ENCODE data around the gene AQP4. TPM values are rescaled to one million over a fixed set of nuclear protein-coding genes. Genes with fewer than 3 reads are reported as not detected.

The AQP4 gene
- total RNA-seq, 1 experiment from 2014 or later, result 0.27 TPM

- Mint-ChIP-seq H3K36me3 (ENCODE audit: insufficient read depth, unreplicated experiment) (no peaks in the 10 kb centered on the region), H3K9me3 (ENCODE audit: unreplicated experiment) (no peaks in the 10 kb centered on the region), H3K4me1 (ENCODE audit: low read depth, unreplicated experiment) (no peaks in the 10 kb centered on the region), H3K27ac (ENCODE audit: unreplicated experiment) (no peak overlapping the region), H3K4me3 (ENCODE audit: unreplicated experiment) (no peak overlapping the region), H3K27me3 (ENCODE audit: insufficient read depth, unreplicated experiment) (peaks cover under 1% of the 10 kb centered on the region)
- ChIA-PET POLR2A (no interaction called here), CTCF (no interaction called here)
- Histone ChIP-seq H3K4me3 (ENCODE audit: low read depth, low read length) (no peak overlapping the region), H3K36me3 (ENCODE audit: control insufficient read depth, insufficient read depth, low read length) (no peaks in the 10 kb centered on the region), H3K27me3 (replicated peaks; ENCODE audit: control insufficient read depth, insufficient read depth, low read length) (no peaks in the 10 kb centered on the region), H3K9me3 (no peaks in the 10 kb centered on the region), H3K4me1 (no peaks in the 10 kb centered on the region)
- BruUV-seq (replicated peaks), result no TSS peak
- no peak for DNase-seq
- intact Hi-C loops (cut with micrococcal nuclease; ENCODE audit: unreplicated experiment), result no loop called here
- no peak for TF ChIP-seq CTCF (IDR thresholded peaks at IDR 0.05; ENCODE audit: insufficient read depth in 1 of 2, low read depth in 1 of 2, low read length in 1 of 2, severe bottlenecking in 1 of 2, unreplicated experiment in 1 of 2)
These were observed 11.1 kb downstream of the AQP4 start for GRCh38 chr18:26854292-26854881.

- Histone ChIP-seq H3K27me3 (replicated peaks; ENCODE audit: control insufficient read depth, insufficient read depth, low read length) (no peaks in the 10 kb centered on the region), H3K36me3 (ENCODE audit: control insufficient read depth, insufficient read depth, low read length) (no peaks in the 10 kb centered on the region)
- no TSS peak for BruUV-seq (replicated peaks)
These were observed 12.1 kb downstream of the AQP4 start for GRCh38 chr18:26853401-26853800.

GRCh38 chr18:26843760-26844159 lies 21.7 kb downstream of the AQP4 start:
- no peaks in the 10 kb centered on the region for H3K4me1 Mint-ChIP-seq (ENCODE audit: low read depth, unreplicated experiment)
- no peak for DNase-seq
- H3K27me3 Mint-ChIP-seq (ENCODE audit: insufficient read depth, unreplicated experiment), result peaks cover 5% of the 10 kb centered on the region
- H3K36me3 ChIP-seq (ENCODE audit: control insufficient read depth, insufficient read depth, low read length), result no peaks in the 10 kb centered on the region
- ChIA-PET POLR2A (no interaction called here), CTCF (no interaction called here)
- intact Hi-C loops (cut with micrococcal nuclease; ENCODE audit: unreplicated experiment), result no loop called here
- H3K9me3 ChIP-seq, result no peaks in the 10 kb centered on the region
- H3K4me3 ChIP-seq (ENCODE audit: low read depth, low read length), result no peak overlapping the region
- H3K4me3 Mint-ChIP-seq (ENCODE audit: unreplicated experiment), result no peak overlapping the region
- no peaks in the 10 kb centered on the region for H3K9me3 Mint-ChIP-seq (ENCODE audit: unreplicated experiment)
- no peaks in the 10 kb centered on the region for H3K27me3 ChIP-seq (replicated peaks; ENCODE audit: control insufficient read depth, insufficient read depth, low read length)
- no peak overlapping the region for H3K27ac Mint-ChIP-seq (ENCODE audit: unreplicated experiment)
- no peaks in the 10 kb centered on the region for H3K36me3 Mint-ChIP-seq (ENCODE audit: insufficient read depth, unreplicated experiment)
- TF ChIP-seq CTCF (IDR thresholded peaks at IDR 0.05; ENCODE audit: insufficient read depth in 1 of 2, low read depth in 1 of 2, low read length in 1 of 2, severe bottlenecking in 1 of 2, unreplicated experiment in 1 of 2), result no peak
- H3K4me1 ChIP-seq, result no peaks in the 10 kb centered on the region
- no TSS peak for BruUV-seq (replicated peaks)

More at GRCh38 chr18:26853401-26853800, 12.1 kb downstream of the AQP4 start:
- no peak overlapping the region for H3K4me3 ChIP-seq (ENCODE audit: low read depth, low read length)
- intact Hi-C loops (cut with micrococcal nuclease; ENCODE audit: unreplicated experiment), result no loop called here
- H3K9me3 ChIP-seq, result no peaks in the 10 kb centered on the region
- Mint-ChIP-seq H3K9me3 (ENCODE audit: unreplicated experiment) (no peaks in the 10 kb centered on the region), H3K4me3 (ENCODE audit: unreplicated experiment) (no peak overlapping the region), H3K27ac (ENCODE audit: unreplicated experiment) (no peak overlapping the region), H3K4me1 (ENCODE audit: low read depth, unreplicated experiment) (no peaks in the 10 kb centered on the region), H3K27me3 (ENCODE audit: insufficient read depth, unreplicated experiment) (peaks cover 3% of the 10 kb centered on the region), H3K36me3 (ENCODE audit: insufficient read depth, unreplicated experiment) (no peaks in the 10 kb centered on the region)
- no peak for DNase-seq
- TF ChIP-seq CTCF (IDR thresholded peaks at IDR 0.05; ENCODE audit: insufficient read depth in 1 of 2, low read depth in 1 of 2, low read length in 1 of 2, severe bottlenecking in 1 of 2, unreplicated experiment in 1 of 2), result no peak
- CTCF ChIA-PET, result no interaction called here
- no peaks in the 10 kb centered on the region for H3K4me1 ChIP-seq
- POLR2A ChIA-PET, result no interaction called here
